Hematopoietic multipotent progenitor cell treated with erythropoietin and hydrocortisone succinate and interleukin-3 and kit ligand, for 4 days (in vitro differentiated cells): ENCODE measurements around the gene ULBP2.
"Not testable (repeated sequence)": the region's sequence is repeated elsewhere in the genome, so short reads cannot be mapped to it uniquely, and the experiment has no call there.

ENCODE experiments used
- DNase-seq: peaks from one replicate; pipeline ENCODE4 v3.0.0-alpha.2; 2015

The ULBP2 gene

GRCh38 chr6:149941583-149942460 lies at the start of gene ULBP2:
ULBP2 (plus strand) TSS chr6:149942014; CDS start chr6:149942073, 59 bp downstream.
- DNase-seq = peak; percentile 92

GRCh38 chr6:149895048-149895590 lies 46.7 kb upstream of the ULBP2 start:
- peak; percentile 40 for DNase-seq

DNA sequence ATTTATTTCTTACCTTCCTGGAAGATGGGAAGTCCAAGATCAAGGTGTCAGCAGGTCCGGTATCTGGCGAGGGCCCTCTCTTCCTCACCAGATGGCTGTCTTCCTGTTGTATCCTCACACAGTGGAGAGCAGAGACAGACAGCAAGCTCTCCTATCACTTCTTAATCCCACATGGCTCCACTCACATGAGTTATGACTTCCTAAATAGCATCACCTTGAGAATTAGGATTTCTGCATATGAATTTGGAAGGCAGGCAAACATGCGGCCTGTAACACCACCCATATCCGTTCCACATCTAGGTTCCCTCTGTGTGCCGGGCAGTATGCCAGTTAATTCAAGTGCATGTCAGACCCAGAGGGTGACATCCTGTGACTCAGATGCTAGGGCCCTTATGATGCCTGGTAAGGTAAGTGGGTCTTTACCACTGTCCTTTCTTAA lies 46.0 kb upstream of the ULBP2 start:
- peak; percentile 92 for DNase-seq

- DNase-seq = peak; percentile 43
These were observed 45.3 kb upstream of the ULBP2 start for GRCh38 chr6:149896491-149896890.

GRCh38 chr6:149897015-149897697 lies 44.7 kb upstream of the ULBP2 start:
- DNase-seq = no peak

- DNase-seq = peak; percentile 65
These were observed 43.7 kb upstream of the ULBP2 start, which contains the start of gene RAET1E for GRCh38 chr6:149897855-149898744. RAET1E (minus strand) TSS chr6:149898113; CDS start chr6:149890901, 7,212 bp downstream.

- no peak for DNase-seq
These were observed 42.8 kb upstream of the ULBP2 start for GRCh38 chr6:149898966-149899365.

GRCh38 chr6:149899486-149899885 lies 42.3 kb upstream of the ULBP2 start:
- no peak for DNase-seq

- DNase-seq = no peak
These were observed 41.7 kb upstream of the ULBP2 start for GRCh38 chr6:149899926-149900619.

GRCh38 chr6:149900620-149901443 lies 41.0 kb upstream of the ULBP2 start:
- DNase-seq = no peak

DNA sequence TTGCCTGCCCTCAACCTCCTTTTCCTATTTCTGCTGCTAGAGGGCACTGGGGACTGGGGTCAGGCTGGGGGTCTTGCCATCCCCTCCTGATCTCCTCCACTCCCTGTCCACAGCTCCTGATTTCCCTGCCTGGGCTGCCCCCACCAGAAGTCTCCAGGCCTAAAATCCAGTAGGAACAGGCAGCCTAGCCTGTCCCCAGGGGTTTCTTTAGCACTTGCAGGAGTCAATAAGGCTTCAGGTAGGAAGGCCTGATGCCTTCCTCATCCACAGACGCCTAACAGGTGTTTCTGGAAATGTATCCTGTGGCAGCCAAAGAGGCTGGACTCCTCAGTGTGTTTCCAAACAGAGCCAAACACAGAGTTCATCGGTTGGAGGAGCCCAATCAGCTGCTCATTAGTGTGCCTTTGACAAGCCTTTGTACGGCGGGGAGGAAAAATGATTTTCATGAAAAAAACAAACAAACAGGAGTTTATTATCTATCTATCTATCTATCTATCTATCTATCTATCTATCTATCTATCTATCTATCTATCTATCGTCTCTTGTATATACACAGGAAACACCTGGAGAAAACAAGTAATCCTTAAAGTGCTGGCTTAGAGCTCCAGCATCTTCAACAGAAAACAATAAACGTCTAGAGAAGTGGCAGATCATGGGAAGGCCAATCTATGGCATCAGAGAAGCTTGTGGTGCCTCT lies 40.2 kb upstream of the ULBP2 start:
- DNase-seq = no peak

GRCh38 chr6:149903938-149904611 lies 37.7 kb upstream of the ULBP2 start:
- DNase-seq = no peak

- no peak for DNase-seq
These were observed 37.0 kb upstream of the ULBP2 start for GRCh38 chr6:149904661-149905370.

DNA sequence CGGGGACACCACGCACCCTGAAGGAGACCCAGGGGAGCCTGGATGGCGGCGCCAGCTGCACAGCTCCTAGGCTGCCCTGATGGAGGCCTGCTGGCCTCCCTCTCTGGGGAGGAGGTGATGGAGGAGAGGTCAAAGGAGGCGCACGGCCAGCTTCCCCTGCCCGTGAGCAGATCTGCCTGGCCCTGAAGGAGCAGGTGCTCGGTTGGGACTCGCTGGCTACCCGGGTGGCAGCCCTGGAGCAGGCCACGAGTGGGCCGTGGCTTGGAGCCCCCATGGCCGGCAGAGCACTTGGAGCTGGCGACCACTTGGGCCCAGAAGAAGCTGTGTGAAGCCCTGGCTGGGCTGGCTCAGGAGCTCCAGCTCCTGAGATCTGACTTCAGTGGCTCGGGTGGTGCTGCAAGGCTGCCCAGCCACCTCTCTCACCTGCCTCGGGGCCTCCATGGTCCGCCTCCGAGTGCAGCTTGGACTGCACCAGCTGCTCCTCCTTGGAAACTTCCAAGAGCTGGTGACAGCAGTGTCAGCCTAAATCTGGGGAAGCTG lies 36.4 kb upstream of the ULBP2 start:
- DNase-seq = no peak

- DNase-seq = no peak
These were observed 35.9 kb upstream of the ULBP2 start for GRCh38 chr6:149905911-149906371.

GRCh38 chr6:149906405-149906804 lies 35.4 kb upstream of the ULBP2 start:
- no peak for DNase-seq

DNA sequence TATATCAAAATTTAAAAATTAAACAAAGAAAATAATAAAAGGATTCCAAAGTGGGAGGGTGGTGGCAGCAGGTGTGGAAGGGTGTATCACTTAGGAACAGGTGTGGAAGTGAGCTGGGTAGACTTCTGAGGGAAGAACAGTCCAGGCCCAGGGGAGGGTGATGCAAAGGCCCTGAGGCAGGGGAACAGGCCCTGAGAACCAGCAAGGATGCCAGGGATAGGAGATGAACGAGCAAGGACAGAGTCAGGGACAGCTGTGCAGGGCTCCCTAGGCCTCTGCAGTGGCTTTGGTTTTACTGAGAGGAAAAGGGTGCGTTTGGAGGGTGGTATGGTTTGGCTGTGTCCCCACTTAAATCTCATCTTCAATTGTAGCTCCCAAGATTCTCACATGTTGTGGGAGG lies 34.5 kb upstream of the ULBP2 start:
- no peak for DNase-seq

DNA sequence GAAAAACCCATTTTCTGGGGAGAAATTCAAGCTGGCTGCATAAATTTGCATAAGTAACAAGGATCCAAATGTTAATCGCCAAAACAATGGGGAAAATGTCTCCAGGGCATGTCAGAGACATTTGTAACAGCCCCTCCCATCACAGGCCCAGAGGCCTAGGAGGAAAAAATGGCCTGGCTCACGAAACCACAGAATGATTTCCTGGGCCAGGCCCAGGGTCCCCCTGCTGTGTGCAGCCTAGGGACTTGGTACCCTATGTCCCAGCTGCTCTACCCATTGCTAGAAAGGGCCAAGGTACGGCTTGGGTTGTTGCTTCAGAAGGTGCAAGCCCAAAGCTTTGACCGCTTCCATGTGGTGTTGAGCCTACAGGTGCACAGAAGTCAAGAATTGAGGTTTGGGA lies 33.3 kb upstream of the ULBP2 start:
- DNase-seq = not testable (repeated sequence)
